Measurements from ENCODE around the gene RETNLB.
A peak's percentile ranks its signal among the peaks of the same experiment; 100 is the strongest.

Gene RETNLB, protein sequence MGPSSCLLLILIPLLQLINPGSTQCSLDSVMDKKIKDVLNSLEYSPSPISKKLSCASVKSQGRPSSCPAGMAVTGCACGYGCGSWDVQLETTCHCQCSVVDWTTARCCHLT

DNA sequence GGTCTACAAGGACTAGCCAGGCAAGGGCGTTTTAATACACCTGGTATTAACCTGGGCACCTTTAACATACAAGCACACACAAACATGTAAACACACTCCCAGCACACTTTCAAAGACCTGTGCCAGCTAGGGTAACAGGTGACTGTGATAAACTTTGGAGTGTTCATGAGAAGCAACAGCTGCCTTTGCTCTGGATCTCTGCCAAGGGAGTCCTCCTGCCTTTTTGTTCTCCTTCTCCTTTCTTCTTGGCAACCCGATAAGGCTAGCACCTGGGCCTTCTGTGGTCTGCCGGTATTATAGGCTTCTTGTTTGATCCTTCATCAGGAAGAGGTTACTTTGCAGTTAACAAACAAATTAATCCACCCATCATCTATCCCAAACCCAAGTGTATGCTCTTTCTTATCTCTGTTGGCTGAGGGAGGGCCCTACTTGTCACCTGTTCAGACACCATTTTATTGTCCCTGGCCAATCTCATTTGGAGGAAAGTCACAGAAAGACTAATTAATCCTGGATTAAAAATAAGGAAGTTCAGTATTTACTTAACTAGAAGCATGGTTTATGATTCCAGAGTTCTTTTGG is at the start of gene RETNLB:
Gene RETNLB (minus strand): TSS at position 7 of the 579 bp plus-strand sequence. CDS start 225 bp downstream, outside the sequence.
- no peak for DNase-seq (ENCODE audit: low spot score)

DNA sequence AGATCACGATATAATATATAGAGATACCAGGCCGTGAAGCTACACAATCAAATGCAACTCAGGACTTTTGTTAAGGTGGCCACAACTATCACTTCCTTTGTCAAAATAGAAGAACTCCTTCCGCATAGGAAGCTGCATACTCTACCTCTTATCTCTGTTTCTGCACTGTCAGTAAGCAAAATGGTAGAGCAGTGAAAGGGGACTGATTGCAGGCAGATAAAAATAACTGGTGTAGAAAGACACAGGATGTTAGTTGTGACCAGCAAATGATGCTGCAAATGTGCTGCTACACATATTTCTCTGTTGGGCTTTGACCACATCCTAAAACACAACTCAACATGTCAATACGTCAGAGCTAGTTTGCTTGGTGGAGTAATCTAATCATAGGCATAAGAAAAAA is 49.1 kb upstream of the RETNLB start:
- no peak for DNase-seq (ENCODE audit: low spot score)

DNA sequence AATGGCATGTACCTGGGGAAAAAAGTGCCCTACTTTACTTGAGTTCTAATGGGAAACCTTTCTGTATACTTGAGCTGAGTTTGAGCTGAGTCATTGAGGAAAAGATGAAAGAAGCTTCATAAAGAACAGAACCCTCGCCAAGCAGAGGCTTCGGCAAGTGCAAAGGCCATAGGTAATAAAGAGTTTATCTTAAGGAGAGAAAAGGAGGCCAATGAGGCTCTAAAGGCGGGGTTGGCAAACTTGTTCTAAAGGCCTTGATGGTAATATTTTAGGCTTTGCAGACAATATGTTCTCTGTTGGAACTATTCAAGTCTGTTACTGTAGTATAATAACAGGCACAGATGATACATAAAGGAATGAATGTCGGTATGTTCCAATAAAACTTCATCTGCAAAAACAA is 47.8 kb upstream of the RETNLB start:
- no peak for DNase-seq (ENCODE audit: low spot score)

DNA sequence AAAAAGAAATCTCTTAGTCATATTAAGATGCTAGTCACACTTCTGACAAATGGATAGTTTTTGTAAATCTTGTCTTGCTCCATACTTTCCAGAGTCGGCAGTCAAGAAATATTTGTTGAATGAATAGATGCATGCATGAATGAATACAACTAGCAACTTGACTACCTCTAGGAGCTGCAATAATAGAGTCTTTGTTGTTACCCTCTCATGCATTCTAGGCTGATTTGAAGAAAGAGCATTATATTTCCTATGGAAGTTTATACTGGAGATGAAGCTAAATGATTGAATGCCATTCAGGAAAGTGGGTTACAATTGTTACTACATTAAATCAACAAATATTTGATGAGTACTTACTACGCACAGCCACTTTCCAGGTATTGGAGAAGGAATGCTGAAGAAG is 47.2 kb upstream of the RETNLB start:
- no peak for DNase-seq (ENCODE audit: low spot score)

DNA sequence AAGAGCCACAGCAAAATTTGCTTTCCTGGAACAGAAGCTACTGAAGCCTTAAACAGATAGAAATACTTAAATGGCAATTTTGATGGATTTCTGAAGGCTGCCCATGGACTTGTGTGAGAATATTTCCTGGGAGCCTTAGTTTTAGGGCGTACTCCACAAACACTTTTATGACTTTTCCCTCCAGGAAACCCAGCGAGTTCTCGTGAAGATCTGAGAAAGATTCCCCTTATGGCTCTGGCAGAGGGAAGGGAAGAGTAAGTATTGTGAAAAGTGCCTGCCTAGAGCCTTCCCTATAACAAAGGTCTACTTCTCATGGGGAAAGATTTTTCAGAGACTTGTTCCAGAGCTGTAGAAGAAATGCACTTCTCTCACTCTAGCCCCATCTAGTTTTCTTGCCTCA is 34.3 kb upstream of the RETNLB start:
- no peak for DNase-seq (ENCODE audit: low spot score)

DNA sequence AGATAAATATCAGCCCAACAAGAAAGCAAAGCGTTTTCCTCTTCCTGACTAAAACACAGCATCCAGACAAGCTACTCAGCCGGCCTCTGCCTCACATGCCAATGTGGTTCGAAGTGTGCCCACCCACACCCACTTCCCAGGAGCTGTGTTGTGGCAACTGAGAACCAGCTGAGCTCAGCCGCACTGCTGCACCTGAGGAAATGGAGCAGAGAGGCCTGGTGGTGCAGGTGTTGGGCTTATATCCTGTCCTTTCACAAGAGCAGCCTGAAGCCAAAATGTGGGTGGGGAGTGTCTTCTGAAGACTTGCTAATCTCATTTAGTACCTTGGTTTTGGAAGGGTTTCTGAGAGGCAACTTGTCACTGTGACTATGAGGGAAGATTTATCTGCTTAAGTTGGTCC is 23.0 kb upstream of the RETNLB start:
- no peak for DNase-seq (ENCODE audit: low spot score)

DNA sequence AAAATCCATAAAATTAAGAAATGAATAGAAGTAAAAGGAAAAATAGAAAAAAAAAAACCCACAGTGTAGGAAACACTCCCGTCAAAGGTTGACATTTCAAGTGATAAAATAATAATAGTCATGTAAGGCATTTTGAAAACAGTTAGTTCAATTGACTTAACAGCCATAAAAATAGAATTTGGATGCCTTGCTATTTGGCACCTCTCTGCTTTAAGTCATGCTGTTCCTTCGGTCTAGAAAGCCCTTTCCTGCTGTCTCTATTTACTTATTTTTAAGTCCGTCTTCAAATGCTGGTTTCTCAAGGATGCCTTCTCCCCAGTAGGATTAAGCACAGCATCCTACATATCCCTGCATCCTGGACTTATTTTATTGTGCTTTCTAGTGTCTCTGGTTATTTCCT is 22.3 kb upstream of the RETNLB start:
- DNase-seq (ENCODE audit: low spot score): no peak

DNA sequence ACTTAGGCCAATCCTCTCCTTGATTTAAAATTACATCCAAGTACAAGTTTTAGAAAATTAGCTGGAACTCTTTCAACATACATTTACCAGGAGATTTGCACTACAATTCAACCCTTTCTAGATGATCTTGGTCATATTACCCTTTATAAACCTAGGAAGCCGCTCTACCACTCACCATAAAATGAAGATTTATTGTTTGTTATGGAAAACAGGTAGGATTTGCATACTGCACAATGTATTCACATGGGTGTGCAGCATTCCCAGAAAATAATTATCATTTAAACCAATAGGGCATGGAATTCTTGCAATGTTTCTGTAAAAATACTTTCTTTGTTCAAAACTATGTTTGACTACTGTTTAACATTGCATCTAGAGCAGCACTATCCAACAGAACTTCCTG is 18.4 kb upstream of the RETNLB start:
- no peak for DNase-seq (ENCODE audit: low spot score)

DNA sequence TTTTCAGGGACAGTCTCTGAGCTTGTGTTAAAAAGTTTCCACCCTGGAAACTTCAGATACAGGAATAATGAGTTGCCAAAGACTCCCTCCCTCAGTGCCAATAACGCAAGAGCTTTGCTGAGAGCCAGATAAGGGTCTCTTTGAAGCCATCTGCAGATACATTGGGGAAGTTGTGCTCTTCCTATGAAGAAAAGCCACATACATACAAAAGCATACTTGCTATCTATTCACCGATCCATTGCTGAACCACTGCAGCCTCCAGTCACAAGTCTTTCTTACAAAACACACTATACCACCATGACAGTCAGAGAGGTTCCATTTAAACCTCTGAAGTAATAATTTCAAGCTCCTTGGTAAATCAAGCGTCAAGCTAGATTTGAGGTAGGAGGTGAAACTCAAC is 10.0 kb upstream of the RETNLB start:
- no peak for DNase-seq (ENCODE audit: low spot score)

DNA sequence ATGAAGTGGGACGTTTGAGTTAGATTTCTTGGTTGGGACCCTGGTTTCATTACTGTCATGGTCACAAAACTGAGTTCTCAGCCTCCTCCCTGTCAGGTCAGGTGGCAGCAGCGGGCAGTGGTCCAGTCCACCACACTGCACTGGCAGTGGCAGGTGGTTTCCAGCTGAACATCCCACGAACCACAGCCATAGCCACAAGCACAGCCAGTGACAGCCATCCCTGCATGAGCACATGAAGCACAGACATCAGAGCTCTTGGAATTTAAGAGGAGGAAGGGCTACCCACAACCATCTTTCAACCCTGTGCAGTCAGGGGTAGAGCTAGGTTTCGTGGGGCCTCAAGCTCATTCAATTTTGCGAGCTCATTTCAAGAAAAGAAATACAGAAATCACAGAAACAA is 1.5 kb downstream of the RETNLB start:
- DNase-seq (ENCODE audit: low spot score): no peak

DNA sequence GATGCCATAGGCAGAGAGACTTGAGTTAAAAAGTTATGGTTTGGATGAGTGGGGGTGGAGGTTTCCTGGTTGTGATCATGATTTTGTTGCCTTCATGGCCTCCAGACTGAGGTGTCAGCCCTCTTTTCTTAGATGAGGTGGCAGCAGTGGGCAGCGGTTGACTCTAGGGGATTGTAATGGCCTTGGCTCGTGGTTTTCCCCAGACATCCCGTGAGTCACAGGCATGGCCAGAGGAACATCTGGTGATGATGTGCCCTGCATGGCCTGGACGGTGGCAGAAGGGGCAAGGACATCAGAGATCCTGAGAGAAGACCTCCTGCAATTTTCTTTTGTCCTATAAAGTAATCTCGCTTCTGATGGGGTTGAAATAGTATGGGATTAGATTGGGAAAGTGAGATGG is 12.4 kb downstream of the RETNLB start:
- DNase-seq (ENCODE audit: low spot score): no peak

DNA sequence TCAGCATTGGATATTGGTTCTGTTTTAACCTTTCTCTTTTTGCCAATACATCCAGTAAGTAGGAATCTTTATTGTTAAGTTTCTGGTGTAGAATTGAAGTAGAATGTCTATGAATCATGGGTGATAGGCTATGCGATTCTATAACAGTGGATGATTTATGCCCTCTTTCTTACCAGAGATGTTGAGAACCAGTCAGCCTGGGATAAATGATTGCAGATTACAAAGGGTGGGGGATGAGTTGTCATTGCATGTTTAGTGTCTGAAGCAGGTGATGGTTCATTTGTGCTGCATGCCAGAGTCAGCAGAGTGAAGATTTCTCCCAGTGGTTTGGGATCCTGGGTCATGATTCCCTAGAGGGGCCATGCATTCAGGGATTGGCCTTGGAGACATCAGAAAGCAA is 14.3 kb downstream of the RETNLB start:
- no peak for DNase-seq (ENCODE audit: low spot score)

DNA sequence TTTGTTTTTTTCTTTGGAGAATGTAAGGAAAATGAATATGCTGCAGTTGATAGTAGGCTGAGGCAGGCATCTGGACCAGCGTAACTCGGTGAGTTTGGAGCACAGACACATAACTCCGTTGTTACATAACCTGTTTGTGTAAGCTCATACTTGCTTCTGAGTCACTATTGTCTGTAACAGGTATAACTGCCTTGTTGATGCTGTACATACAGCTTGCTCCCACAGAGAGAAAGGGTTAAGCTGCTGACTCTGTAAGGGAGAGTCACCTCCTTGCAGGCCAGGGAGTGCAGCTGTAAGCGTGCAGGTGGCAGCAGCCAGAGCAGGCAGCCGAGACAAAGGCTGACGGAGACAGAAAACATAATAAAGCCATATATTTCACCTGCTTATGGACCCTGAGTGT is 20.4 kb downstream of the RETNLB start:
- no peak for DNase-seq (ENCODE audit: low spot score)

DNA sequence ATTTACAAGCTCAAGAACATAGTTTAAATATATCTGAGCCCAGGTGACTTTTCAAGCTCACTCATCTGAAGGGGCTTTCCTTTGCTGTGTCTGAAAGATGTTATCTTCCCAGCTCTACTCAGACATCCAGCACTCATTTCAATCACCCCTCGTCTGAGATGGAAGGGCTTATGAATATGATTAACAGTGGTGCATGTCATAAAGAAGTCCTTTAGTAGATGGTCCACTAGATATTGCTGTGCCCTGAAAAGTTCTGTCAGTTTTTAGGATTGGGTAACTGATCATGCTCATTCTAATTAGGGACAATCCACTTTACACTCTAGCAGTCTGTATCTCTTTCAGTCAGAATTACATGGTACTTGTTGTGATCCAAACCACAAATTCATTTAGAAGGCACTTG is 28.3 kb downstream of the RETNLB start:
- DNase-seq (ENCODE audit: low spot score): no peak

DNA sequence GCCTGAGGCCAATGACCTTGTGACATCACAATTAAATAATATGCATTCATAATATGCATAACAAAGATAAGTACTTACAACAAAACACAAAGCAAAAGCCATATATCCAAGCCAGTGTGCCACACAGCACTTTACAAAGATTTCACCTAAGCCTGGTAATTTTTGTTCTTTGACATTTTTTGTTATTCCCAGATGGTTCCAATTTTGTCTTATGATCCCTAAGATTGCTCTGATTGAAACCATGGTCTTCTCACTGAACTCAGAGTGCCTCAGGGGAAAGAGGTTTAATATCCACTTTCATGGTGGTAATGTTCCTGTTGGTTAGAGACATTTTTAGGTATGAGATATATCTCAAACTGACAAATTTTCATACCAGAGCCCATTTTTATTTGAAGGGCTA is 29.1 kb downstream of the RETNLB start:
- DNase-seq (ENCODE audit: low spot score): no peak

DNA sequence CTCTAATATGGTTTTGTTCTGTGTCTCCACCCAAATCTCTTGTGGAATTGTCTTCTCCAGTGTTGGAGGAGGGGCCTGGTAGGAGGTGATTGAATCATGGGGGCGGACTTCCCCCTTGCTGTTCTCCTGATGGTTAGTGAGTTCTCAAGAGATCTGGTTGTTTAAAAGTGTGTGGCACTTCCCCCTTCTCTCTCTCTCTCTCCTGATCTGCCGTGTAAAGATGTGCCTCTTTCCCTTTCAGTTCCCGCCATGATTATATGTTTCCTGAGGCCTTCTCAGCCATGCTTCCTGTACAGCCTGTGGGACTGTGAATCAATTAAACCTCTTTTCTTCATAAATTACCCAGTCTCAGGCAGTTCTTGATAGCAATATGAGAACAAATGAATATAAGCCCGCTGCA is 33.1 kb downstream of the RETNLB start:
- no peak for DNase-seq (ENCODE audit: low spot score)

DNA sequence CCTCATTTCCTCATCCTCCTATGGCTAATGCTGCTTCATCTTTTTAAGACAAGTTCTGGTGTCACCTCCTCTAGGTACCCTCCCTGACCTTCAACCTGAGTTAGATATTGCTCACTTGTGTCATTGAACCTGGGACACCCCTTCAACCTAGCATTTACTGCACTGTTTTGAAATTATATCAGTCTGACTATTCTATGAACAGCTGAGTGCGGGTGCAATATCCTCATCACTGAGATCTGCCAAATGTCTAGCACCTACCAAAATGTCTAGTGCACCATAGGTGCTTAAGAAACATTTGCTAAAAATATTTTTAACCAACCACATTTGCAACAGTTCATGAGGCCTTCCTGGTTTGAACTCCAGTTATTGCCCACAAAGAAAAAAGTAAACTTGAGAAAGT is 34.5 kb downstream of the RETNLB start:
- DNase-seq (ENCODE audit: low spot score): no peak

DNA sequence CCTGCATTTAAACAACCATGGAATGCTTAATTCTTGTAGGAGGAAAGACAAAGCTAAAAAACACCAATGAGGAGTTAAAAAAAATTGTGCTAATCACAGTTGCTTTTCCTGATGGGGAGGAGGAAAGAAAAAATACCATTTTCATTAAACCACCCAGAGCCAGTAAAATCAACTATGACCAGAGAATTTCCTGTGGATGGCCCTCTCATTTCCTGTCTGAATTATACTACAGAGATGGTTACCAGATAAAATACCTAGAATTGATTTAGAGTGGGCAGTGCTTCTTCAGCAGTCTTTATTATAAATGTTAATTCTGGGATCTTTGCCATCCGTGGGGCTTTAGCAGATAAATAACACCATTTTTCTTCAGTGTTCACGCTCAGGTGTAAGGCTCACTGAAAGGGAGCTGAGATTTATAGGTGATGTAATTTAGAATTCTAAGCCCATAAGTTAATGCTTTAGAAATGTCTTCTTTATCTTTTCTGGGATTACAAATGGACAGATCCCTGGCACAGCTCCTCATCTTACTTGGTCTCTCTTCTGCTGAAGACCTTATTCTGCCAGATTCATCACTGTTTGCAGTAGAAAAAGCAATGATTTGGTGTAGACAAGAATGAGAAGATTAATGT is 37.9 kb downstream of the RETNLB start:
- DNase-seq (ENCODE audit: low spot score): peak; percentile 33

DNA sequence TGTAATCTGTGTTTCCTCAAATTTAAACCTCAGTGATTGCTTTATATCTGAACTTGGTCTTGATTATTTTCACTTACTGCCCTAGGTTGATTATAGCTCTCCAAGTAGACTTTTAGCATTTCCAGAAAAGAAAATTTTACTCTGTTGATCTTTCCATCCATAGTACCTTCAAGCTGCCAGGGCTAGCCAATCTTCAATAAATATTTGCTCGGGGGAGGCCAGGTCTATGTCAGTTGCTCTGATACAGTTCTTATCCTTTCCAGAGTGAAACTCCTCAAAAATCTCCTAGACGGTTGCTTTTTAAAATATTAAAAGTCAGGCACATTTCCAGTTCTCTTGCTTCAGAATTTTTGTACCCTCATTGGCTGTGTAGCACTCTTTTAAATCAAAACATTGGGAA is 38.8 kb downstream of the RETNLB start:
- no peak for DNase-seq (ENCODE audit: low spot score)

DNA sequence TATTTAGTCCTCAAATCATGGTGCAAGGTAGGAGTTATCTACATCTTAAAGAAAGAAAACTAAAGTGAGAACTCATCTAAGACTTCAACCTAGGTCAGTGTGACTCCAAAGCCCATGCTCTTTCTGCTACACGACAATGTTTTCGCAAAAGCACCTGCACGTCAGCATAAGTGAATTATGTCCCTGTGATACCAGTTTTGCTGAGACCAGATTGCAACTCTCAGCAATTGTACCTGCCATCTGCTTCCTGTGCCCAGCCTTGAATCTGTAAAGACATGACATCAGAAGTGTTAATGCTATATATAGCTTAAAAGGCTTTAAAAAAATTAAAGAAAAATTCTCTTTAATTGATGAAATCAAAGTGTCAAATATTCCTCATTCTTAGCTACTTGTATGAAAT is 43.4 kb downstream of the RETNLB start:
- no peak for DNase-seq (ENCODE audit: low spot score)

DNA sequence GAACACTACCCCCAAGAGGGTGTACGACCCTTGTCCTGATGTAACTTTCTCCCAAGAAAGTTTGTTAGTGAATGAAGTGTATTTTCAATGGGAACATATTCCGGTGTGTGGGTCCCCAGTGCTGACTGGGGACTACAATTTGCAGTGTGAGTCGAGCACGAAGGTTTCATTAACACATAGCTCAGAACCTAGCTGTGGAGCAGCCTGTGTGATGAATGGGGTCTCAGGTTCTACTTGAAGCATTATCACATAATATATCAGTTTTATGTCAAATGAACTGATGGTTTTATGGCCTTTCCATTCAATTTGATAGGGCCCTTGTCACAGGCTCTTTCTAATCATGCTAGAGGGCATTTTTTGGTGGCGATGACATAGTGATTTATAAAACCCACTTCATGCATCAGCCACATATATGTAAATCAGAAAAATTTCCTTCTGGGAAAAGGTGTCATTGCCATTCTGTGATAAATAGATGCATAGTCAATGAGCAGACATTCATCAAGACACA is 44.1 kb downstream of the RETNLB start:
- DNase-seq (ENCODE audit: low spot score): no peak
